ENCODE data around the gene SBF2. TPM values are rescaled to one million over a fixed set of nuclear protein-coding genes. Genes with fewer than 3 reads are reported as not detected.
"Not testable (repeated sequence)": the region's sequence is repeated elsewhere in the genome, so short reads cannot be mapped to it uniquely, and the experiment has no call there.

The SBF2 gene
- total RNA-seq, 2 experiments from 2014 or later: 6.0 to 6.1 TPM

DNA sequence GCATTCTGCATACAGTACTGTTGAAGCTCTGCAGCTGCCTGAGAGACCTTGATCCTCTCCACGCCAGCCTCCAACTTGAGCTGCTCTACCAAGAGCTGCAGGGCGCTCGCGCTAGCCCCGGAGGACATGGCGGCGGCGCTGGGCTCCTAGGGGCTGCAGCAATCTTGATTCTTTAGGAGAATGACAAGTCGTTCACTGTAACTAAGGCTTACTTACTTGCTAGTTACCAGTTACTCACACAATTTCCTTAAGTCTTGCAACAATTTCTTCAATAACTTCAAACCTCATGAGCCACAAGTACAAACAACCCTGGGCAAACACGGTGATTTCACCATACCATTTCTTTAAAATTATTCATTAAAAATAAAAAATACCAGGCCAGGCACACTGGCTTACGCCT, 21.9 kb downstream of the SBF2 start:
- Mint-ChIP-seq H3K4me3 (no peak overlapping the region), H3K9me3 (no peaks in the 10 kb centered on the region), H3K4me1 (peaks cover 10% of the 10 kb centered on the region), H3K36me3 (peaks cover 5% of the 10 kb centered on the region), H3K27ac (no peak overlapping the region), H3K27me3 (no peaks in the 10 kb centered on the region)
- no peak for DNase-seq

- DNase-seq: no peak
- Mint-ChIP-seq H3K27ac (no peak overlapping the region), H3K36me3 (peaks cover 8% of the 10 kb centered on the region), H3K27me3 (no peaks in the 10 kb centered on the region), H3K4me3 (no peak overlapping the region), H3K9me3 (no peaks in the 10 kb centered on the region), H3K4me1 (peaks cover 5% of the 10 kb centered on the region)
These were observed 25.1 kb downstream of the SBF2 start for GRCh38 chr11:10268746-10269488.

GRCh38 chr11:10267821-10268220, 26.2 kb downstream of the SBF2 start:
- H3K4me3 Mint-ChIP-seq: no peak overlapping the region
- peaks cover 8% of the 10 kb centered on the region for H3K36me3 Mint-ChIP-seq
- H3K27ac Mint-ChIP-seq: no peak overlapping the region
- peaks cover 3% of the 10 kb centered on the region for H3K4me1 Mint-ChIP-seq
- no peak for DNase-seq
- no peaks in the 10 kb centered on the region for H3K27me3 Mint-ChIP-seq
- H3K9me3 Mint-ChIP-seq: no peaks in the 10 kb centered on the region

GRCh38 chr11:10265936-10266335, 28.1 kb downstream of the SBF2 start:
- H3K4me3 Mint-ChIP-seq: no peak overlapping the region
- H3K36me3 Mint-ChIP-seq: peaks cover 8% of the 10 kb centered on the region
- no peaks in the 10 kb centered on the region for H3K27me3 Mint-ChIP-seq
- peaks cover 9% of the 10 kb centered on the region for H3K4me1 Mint-ChIP-seq
- DNase-seq: no peak
- no peak overlapping the region for H3K27ac Mint-ChIP-seq
- no peaks in the 10 kb centered on the region for H3K9me3 Mint-ChIP-seq

- H3K27me3 Mint-ChIP-seq: not testable (repeated sequence)
These were observed 29.3 kb downstream of the SBF2 start for GRCh38 chr11:10264716-10265115.

GRCh38 chr11:10263929-10264328, 30.1 kb downstream of the SBF2 start:
- H3K36me3 Mint-ChIP-seq: peaks cover 3% of the 10 kb centered on the region
- no peaks in the 10 kb centered on the region for H3K27me3 Mint-ChIP-seq
- H3K4me3 Mint-ChIP-seq: no peak overlapping the region
- peaks cover 9% of the 10 kb centered on the region for H3K4me1 Mint-ChIP-seq
- DNase-seq: no peak
- no peak overlapping the region for H3K27ac Mint-ChIP-seq
- no peaks in the 10 kb centered on the region for H3K9me3 Mint-ChIP-seq

More at GRCh38 chr11:10264716-10265115, 29.3 kb downstream of the SBF2 start:
- H3K27ac Mint-ChIP-seq, H3K4me3 Mint-ChIP-seq, H3K36me3 Mint-ChIP-seq, DNase-seq, H3K9me3 Mint-ChIP-seq, H3K4me1 Mint-ChIP-seq: not testable (repeated sequence)

DNA sequence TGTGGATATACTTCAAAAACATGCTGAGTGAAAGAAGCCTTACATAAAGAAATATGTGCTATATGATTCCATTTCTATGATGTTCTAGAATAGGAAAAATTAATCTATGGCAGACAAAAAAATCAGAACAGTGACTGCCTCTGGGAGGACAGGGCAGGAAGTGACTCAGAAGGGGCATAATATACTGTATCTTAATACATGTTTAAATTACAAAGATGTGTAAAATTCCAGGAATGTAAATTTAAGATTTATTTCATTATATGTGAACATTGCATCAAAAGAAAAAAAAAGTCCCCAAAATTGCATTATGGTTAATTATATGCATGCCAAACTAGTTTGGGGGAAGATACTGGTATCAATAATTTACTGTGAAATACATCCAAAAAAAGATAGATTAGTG, 32.2 kb downstream of the SBF2 start:
- no peak for DNase-seq
- no peaks in the 10 kb centered on the region for H3K27me3 Mint-ChIP-seq
- no peak overlapping the region for H3K4me3 Mint-ChIP-seq
- peaks cover 3% of the 10 kb centered on the region for H3K36me3 Mint-ChIP-seq
- H3K9me3 Mint-ChIP-seq: no peaks in the 10 kb centered on the region
- H3K27ac Mint-ChIP-seq: no peak overlapping the region
- peaks cover 9% of the 10 kb centered on the region for H3K4me1 Mint-ChIP-seq

GRCh38 chr11:10257478-10257877, 36.5 kb downstream of the SBF2 start:
- H3K4me3 Mint-ChIP-seq: no peak overlapping the region
- peaks cover 12% of the 10 kb centered on the region for H3K4me1 Mint-ChIP-seq
- no peaks in the 10 kb centered on the region for H3K9me3 Mint-ChIP-seq
- no peak for DNase-seq
- H3K27me3 Mint-ChIP-seq: no peaks in the 10 kb centered on the region
- H3K27ac Mint-ChIP-seq: no peak overlapping the region
- no peaks in the 10 kb centered on the region for H3K36me3 Mint-ChIP-seq

DNA sequence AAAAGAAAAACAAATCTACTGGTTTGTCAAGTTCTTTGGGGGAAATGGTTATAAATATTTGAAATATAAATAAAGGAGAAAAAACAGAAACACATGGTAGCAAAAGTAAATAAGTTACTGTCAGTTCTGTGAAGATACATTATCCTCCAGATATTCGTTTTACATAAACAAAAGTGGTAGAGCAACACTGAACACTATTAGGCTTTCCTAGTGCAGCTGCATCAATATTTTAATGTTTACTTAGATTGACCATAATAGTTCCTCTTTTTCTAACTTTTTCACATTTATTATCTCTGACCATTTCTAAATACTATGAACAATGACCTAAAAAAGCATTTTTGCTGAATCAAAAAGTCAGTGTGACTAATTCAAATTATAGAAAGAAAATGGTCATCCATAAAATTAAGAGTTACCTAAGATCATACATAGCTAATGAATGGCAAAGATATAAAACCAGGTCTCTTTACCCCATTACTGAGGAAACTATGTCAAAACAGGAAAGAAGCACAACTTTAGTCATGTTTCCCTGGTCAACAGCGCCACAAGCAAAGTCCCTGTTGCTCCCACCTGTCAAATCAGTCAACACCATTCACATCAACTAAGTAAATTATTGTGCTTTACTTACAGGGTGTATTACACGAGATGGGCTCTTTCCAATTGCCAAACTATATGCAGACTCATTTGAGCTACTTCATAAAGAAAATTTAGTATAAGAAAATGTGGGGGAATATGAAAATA, 38.5 kb downstream of the SBF2 start:
- Mint-ChIP-seq H3K36me3 (no peaks in the 10 kb centered on the region), H3K4me3 (no peak overlapping the region), H3K27me3 (no peaks in the 10 kb centered on the region), H3K4me1 (peaks cover 6% of the 10 kb centered on the region), H3K27ac (no peak overlapping the region), H3K9me3 (no peaks in the 10 kb centered on the region)
- DNase-seq: no peak

DNA sequence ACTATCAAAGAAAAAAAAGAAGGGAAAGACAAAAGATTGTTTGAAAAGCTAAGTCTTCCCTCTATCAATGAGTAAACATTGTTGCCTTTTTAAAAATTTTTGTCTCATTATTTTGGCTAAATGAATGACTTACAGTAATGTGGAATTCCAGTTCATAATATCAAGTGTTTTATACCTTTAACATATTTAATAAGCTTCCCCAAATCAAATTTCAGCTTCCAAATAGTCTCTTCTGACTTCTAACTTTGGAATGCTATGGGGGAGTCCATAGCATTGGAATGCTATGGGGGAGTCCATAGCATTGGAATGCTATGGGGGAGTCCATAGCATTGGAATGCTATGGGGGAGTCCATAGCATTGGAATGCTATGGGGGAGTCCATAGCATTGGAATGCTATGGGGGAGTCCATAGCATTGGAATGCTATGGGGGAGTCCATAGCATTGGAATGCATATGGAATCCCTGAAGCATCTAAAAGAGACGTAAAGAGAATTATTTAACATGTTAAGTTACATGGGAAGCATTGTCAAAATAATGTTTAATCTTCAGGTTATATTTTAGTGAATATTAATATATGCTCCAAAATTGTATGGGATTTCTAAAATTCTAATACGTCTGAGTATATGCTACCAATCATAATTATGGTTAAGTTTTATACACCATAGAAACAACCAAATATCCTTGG, 44.4 kb downstream of the SBF2 start:
- not testable (repeated sequence) for H3K4me3 Mint-ChIP-seq, H3K36me3 Mint-ChIP-seq, DNase-seq, H3K27me3 Mint-ChIP-seq, H3K9me3 Mint-ChIP-seq, H3K27ac Mint-ChIP-seq, H3K4me1 Mint-ChIP-seq

GRCh38 chr11:10247011-10247410, 47.0 kb downstream of the SBF2 start:
- H3K4me1 Mint-ChIP-seq: peaks cover 2% of the 10 kb centered on the region
- DNase-seq: no peak
- no peaks in the 10 kb centered on the region for H3K9me3 Mint-ChIP-seq
- H3K27ac Mint-ChIP-seq: no peak overlapping the region
- no peak overlapping the region for H3K4me3 Mint-ChIP-seq
- no peaks in the 10 kb centered on the region for H3K27me3 Mint-ChIP-seq
- H3K36me3 Mint-ChIP-seq: no peaks in the 10 kb centered on the region

GRCh38 chr11:10243896-10244575, 50.0 kb downstream of the SBF2 start:
- Mint-ChIP-seq H3K27me3 (no peaks in the 10 kb centered on the region), H3K9me3 (no peaks in the 10 kb centered on the region), H3K36me3 (no peaks in the 10 kb centered on the region), H3K4me3 (no peak overlapping the region), H3K27ac (no peak overlapping the region), H3K4me1 (peaks cover 2% of the 10 kb centered on the region)
- DNase-seq: no peak

GRCh38 chr11:10236840-10237239, 57.2 kb downstream of the SBF2 start:
- no peak overlapping the region for H3K27ac Mint-ChIP-seq
- no peak for DNase-seq
- no peak overlapping the region for H3K4me3 Mint-ChIP-seq
- H3K4me1 Mint-ChIP-seq: no peaks in the 10 kb centered on the region
- H3K27me3 Mint-ChIP-seq: no peaks in the 10 kb centered on the region
- H3K36me3 Mint-ChIP-seq: peaks cover 2% of the 10 kb centered on the region
- no peaks in the 10 kb centered on the region for H3K9me3 Mint-ChIP-seq

DNA sequence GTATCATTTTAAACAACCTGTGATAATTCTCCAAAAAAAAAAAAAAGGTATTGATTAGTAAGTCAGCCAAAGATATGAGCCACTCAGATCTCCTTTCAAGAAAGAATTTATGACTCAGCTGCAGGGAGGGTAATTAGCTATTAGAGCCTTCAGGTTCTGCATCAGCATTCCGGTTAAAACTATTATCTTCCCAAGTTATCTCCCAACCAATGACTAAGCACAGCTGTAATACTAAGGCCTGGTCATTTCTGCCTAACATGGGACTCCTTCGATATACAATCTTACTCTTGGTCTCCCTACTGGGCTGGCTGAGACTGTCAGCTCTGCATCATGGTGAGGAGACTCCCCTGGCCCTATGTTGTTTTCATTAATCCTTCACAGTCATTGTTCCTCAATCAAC, 60.4 kb downstream of the SBF2 start:
- Mint-ChIP-seq H3K36me3 (peaks cover 2% of the 10 kb centered on the region), H3K27me3 (no peaks in the 10 kb centered on the region), H3K9me3 (peaks cover 5% of the 10 kb centered on the region), H3K27ac (no peak overlapping the region), H3K4me3 (no peak overlapping the region), H3K4me1 (no peaks in the 10 kb centered on the region)
- DNase-seq: no peak

DNA sequence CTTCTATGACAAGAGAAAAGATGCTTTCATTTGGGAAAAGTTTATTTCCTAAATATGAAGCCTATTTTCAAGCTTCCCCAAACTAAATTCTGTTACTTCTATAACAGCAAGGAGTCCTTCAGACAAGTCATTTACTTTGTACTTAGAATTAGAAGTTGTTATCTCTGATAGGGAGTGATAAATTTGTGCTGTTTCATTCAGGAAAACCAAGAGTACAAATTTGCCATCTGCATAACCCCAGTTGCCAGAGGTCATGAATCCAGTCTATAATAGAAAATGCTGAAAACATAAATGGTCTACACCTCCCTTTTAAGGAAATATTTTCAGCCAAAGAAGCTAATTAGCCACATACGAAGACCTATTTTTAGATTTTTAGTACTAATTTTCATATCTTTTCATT, 61.3 kb downstream of the SBF2 start:
- Mint-ChIP-seq H3K4me3 (no peak overlapping the region), H3K4me1 (no peaks in the 10 kb centered on the region), H3K9me3 (peaks cover 5% of the 10 kb centered on the region), H3K27me3 (no peaks in the 10 kb centered on the region), H3K36me3 (peaks cover 2% of the 10 kb centered on the region), H3K27ac (no peak overlapping the region)
- no peak for DNase-seq

Data from activated naive CD8-positive, alpha-beta T cell treated with anti-CD3 and anti-CD28 coated beads for 36 hours (primary cell).